Amygdala (tissue), 56 donors: Measurements from ENCODE around the gene ATP11A.
"Not testable (repeated sequence)": the region's sequence is repeated elsewhere in the genome, so short reads cannot be mapped to it uniquely, and the experiment has no call there.

Experiments used
- DNase-seq, 56 donors: peaks; one replicate each; lab custom pipeline; 2025; lab: John Stamatoyannopoulos, UW

Gene ATP11A

GRCh38 chr13:112844879-112845278, 155.0 kb downstream of the ATP11A start:
- no peak for DNase-seq

DNA sequence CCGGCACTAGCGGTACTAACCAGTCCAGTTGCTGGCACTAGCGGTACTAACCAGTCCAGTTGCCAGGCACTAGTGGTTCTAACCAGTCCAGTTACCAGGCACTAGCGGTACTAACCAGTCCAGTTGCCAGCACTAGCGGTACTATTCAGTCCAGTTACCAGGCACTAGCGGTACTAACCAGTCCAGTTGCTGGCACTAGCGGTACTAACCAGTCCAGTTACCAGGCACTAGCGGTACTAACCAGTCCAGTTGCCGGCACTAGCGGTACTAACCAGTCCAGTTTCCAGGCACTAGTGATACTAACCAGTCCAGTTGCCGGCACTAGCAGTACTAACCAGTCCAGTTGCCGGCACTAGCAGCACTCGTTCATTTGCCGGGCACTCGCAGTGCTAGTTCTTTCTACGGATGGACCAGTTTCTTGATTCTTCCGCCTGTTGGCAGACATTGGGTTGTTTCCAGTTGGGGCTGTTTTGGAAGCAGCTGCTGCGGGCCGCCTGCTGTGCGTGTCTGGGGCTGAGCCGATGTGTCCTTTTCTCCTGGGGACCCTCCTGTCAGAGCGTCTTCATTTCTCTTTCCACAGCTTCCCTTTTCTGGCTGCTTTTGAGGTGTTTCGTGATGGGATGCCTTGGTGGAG, 155.8 kb downstream of the ATP11A start:
- no peak for DNase-seq

GRCh38 chr13:112846411-112847115, 156.7 kb downstream of the ATP11A start:
- no peak for DNase-seq

DNA sequence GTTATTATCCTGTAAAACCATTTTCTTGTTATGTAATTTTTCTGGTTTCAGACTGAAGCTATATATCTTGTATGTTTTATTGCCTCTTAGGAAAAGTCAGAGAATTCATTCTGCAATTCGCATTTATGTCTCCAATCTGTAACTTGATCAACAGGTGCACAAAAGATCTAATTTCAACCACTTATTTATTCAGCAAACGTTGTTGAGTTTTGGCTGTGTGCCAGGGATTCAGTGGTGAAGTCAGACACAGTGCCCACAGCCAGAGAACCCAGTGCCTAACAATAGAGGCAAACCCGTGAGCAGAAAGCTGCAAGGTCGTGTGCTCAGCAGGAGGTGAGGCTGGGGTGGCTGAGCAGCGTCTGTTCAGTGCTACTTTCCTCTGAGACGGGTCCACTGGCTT, 159.7 kb downstream of the ATP11A start:
- peak in 2 of 56 donors; percentile 38 to 55 for DNase-seq

GRCh38 chr13:112850273-112850672, 160.4 kb downstream of the ATP11A start:
- DNase-seq = no peak

GRCh38 chr13:112851107-112852038, 161.5 kb downstream of the ATP11A start:
- DNase-seq = no peak

- DNase-seq = no peak
These were observed 162.6 kb downstream of the ATP11A start for GRCh38 chr13:112852392-112852791.

GRCh38 chr13:112852808-112853207, 163.0 kb downstream of the ATP11A start:
- DNase-seq = no peak

GRCh38 chr13:112854321-112854720, 164.5 kb downstream of the ATP11A start:
- DNase-seq = no peak

- DNase-seq = no peak
These were observed 166.0 kb downstream of the ATP11A start for GRCh38 chr13:112855859-112856258.

- no peak for DNase-seq
These were observed 168.2 kb downstream of the ATP11A start for GRCh38 chr13:112857914-112858490.

- no peak for DNase-seq
These were observed 169.4 kb downstream of the ATP11A start for GRCh38 chr13:112859128-112859816.

- DNase-seq = peak in 4 of 56 donors; percentile 9 to 56 (median 34)
These were observed 170.0 kb downstream of the ATP11A start for GRCh38 chr13:112859817-112860190.

- no peak for DNase-seq
These were observed 172.2 kb downstream of the ATP11A start for GRCh38 chr13:112861876-112862615.

DNA sequence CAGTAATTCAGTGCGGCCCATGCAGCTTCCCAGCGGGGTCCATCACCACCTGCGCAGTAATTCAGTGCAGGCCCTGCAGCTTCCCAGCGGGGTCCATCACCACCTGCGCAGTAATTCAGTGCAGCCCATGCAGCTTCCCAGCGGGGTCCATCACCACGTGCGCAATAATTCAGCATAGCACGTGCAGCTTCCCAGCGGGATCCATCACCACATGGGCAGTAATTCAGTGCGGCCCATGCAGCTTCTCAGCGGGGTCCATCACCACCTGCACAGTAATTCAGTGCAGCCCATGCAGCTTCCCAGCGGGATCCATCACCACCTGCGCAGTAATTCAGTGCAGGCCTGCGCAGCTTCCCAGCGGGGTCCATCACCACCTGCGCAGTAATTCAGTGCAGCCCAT, 173.5 kb downstream of the ATP11A start:
- not testable (repeated sequence) for DNase-seq

DNA sequence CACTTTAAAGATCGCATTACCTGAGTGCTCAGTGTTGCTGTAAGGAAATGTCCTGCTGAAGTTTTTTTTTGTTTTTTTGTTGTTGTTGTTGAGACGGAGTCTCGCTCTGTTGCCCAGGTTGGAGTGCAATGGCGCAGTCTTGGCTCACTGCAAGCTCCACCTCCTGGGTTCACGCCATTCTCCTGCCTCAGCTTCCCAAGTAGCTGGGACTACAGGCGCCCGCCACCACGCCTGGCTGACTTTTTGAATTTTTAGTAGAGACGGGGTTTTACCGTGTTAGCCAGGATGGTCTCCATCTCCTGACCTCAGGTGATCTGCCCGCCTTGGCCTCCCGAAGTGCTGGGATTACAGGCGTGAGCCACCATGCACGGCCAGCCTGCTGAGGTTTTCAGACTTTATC, 175.6 kb downstream of the ATP11A start:
- not testable (repeated sequence) for DNase-seq

DNA sequence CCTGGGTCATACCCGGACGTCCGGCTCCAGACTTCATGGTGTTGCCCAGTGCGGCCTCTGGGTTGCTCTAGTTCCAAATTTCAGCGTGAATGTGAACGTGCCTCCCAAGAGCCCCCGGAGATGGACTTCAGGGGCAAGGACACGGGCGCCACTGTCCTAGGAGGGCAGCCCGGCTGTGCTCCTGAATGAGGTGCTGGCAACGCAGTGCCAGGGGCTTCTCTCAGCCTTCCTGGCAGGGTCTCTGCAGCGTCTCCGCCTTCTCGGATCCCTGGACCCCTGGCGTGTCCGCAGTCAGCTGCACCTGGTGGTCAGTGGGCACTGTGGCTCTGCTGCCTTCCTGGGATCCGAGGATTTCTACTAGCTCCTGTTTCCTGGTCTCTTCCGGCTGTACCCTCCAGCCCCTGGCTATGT, 177.5 kb downstream of the ATP11A start:
- no peak for DNase-seq

- DNase-seq = no peak
These were observed 178.5 kb downstream of the ATP11A start for GRCh38 chr13:112868308-112868707.

DNA sequence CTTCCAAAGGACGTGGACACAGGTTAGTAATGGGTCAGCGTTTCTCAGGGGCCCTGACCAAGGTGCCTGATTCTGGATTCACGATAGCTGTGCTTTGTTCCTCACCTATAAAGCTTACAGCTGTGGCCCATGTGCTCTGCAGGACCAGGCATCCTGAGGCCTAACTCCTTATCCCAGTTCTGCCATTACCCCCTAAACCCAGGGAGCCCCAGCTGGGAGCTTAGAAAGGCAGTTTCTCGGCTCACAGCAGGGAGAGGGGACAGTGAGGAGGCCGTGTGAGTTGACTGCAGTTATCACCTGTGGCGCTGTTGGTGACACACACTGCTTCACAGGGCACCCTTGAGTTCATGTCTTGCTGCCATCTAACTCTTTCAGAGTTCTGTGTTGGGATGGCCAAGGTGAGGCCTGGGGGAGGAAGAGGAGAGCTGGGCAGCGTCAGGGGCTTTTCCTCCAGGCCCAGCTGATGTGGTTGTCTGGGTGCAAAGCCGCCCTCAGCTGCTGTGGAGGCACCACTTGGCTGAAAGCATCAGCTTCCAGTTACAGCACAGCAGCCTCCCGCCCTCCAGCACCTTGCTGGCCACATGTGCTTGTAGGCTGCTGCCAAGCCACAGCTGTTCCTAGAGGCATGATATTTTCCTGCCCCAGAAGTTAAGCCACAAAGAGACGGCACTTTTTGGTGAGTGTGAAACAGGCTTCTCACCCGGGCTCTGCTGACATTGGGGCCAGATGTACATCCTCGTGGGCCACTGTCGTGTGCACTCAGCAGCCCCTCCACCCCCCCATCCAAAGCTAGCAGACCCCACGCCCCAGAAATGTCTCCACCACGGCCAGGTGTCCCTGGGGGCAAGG, 179.6 kb downstream of the ATP11A start:
- DNase-seq = no peak
